Mammary epithelial cell (primary cell): ENCODE measurements around the gene AK3.

ENCODE experiments used
- EZH2 ChIP-seq: IDR thresholded peaks from 2 replicates; pipeline ENCODE4 v1.6.1; 2012; ENCODE audit warnings: low read length, inconsistent platforms, borderline replicate concordance
- TF ChIP-seq, protein P1 (sequence below), 2 donors: IDR thresholded peaks in 1 of 2; conservative IDR thresholded peaks in 1 of 2; 2 replicates each; pipeline ENCODE4 v1.5.1; 2011 to 2012; ENCODE audit warnings: inconsistent platforms in 2 of 2, low read length in 2 of 2, mild to moderate bottlenecking in 2 of 2, control low read depth in 1 of 2, low read depth in 1 of 2; ENCODE audit not compliant: insufficient read depth in 1 of 2; ENCODE audit errors: extremely low read depth in 1 of 2

GRCh38 chr9:4690144-4690543, 50.9 kb downstream of the AK3 start:
- TF ChIP-seq, protein P1, sequence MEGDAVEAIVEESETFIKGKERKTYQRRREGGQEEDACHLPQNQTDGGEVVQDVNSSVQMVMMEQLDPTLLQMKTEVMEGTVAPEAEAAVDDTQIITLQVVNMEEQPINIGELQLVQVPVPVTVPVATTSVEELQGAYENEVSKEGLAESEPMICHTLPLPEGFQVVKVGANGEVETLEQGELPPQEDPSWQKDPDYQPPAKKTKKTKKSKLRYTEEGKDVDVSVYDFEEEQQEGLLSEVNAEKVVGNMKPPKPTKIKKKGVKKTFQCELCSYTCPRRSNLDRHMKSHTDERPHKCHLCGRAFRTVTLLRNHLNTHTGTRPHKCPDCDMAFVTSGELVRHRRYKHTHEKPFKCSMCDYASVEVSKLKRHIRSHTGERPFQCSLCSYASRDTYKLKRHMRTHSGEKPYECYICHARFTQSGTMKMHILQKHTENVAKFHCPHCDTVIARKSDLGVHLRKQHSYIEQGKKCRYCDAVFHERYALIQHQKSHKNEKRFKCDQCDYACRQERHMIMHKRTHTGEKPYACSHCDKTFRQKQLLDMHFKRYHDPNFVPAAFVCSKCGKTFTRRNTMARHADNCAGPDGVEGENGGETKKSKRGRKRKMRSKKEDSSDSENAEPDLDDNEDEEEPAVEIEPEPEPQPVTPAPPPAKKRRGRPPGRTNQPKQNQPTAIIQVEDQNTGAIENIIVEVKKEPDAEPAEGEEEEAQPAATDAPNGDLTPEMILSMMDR (conservative IDR thresholded peaks at IDR 0.05 in 1 of 2, IDR thresholded peaks at IDR 0.05 in 1 of 2; ENCODE audit: extremely low read depth in 1 of 2, insufficient read depth in 1 of 2, low read depth in 1 of 2, low read length in 2 of 2) = no peak
- TF ChIP-seq EZH2 = no peak
